ENCODE measurements around the gene SEMA4B.

SEMA4B gene

DNA sequence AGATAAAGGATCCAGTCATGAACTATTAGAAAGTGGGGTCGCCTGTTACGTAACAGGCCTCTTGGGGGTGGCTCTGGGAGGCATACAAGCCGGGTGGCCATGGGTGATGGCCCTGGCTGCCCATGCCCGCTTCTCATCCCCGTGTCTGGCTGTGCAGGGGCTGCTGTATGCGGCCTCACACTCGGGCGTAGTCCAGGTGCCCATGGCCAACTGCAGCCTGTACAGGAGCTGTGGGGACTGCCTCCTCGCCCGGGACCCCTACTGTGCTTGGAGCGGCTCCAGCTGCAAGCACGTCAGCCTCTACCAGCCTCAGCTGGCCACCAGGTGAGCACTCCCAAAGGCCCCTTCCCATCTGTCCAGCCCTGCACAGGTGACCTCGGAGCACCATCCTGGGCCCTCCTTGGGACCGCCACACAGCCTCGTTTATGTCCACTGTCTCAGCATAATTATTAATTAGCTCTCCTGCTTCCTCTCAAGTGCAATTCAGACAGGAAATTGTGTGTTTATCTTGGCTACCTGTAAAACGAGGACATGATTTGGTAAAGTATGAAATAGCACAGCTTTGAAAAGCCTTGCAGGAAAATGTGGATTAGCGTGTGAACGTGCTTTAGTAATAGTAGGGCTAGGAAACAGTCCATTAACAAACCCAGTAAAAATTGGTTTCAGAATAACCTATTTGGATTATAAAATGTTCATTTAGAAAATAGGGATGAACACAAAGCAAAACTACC is 24.5 kb downstream of the SEMA4B start:
- no peak for DNase-seq (ENCODE audit: low read depth in 3 of 3)

DNA sequence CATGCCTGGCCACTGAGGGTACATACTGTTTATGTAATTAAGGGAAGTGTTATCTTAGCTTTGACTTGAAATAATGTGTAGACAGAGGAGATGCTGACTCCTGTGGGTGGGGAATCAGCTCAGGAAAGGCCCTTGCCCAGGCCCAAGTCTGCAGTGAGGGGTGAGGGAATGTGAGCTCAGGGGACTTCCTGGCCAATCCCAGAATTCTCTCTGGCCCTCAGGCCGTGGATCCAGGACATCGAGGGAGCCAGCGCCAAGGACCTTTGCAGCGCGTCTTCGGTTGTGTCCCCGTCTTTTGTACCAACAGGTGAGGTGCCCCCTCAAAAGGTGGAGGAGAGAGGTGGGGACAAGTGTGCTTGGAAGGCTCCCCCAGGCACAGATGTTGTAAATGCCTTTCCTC is 26.2 kb downstream of the SEMA4B start:
- no peak for DNase-seq (ENCODE audit: low read depth in 3 of 3)

DNA sequence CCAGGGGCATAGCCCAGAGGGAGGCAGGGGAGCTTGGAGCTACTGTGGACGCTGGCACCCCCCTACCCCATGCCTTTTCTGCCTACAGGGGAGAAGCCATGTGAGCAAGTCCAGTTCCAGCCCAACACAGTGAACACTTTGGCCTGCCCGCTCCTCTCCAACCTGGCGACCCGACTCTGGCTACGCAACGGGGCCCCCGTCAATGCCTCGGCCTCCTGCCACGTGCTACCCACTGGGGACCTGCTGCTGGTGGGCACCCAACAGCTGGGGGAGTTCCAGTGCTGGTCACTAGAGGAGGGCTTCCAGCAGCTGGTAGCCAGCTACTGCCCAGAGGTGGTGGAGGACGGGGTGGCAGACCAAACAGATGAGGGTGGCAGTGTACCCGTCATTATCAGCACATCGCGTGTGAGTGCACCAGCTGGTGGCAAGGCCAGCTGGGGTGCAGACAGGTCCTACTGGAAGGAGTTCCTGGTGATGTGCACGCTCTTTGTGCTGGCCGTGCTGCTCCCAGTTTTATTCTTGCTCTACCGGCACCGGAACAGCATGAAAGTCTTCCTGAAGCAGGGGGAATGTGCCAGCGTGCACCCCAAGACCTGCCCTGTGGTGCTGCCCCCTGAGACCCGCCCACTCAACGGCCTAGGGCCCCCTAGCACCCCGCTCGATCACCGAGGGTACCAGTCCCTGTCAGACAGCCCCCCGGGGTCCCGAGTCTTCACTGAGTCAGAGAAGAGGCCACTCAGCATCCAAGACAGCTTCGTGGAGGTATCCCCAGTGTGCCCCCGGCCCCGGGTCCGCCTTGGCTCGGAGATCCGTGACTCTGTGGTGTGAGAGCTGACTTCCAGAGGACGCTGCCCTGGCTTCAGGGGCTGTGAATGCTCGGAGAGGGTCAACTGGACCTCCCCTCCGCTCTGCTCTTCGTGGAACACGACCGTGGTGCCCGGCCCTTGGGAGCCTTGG is 27.0 kb downstream of the SEMA4B start:
- DNase-seq (ENCODE audit: low read depth in 3 of 3), result no peak

DNA sequence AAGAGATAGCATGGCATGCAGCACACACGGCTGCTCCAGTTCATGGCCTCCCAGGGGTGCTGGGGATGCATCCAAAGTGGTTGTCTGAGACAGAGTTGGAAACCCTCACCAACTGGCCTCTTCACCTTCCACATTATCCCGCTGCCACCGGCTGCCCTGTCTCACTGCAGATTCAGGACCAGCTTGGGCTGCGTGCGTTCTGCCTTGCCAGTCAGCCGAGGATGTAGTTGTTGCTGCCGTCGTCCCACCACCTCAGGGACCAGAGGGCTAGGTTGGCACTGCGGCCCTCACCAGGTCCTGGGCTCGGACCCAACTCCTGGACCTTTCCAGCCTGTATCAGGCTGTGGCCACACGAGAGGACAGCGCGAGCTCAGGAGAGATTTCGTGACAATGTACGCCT is 27.8 kb downstream of the SEMA4B start:
- DNase-seq (ENCODE audit: low read depth in 3 of 3), result no peak

DNA sequence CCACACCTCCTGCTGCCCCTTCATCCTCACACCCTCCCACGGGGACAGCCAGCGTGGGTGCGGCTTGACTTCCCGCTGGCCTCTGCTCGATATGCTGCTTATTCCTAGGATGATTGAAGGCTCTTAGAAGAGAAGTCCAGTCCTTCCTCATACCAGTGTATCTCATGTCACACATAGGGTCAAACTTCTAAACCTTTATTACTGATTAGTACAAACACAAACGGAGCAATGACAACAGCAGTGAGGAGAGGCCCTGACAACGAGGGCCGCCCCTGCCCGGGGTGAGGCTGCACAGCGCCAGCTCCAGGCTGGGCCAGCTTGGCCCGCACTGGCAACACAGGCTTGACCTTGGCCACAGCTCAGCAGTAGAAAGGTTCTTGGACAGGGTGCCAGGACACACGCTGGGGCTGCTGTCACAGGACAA is 29.0 kb downstream of the SEMA4B start:
- no peak for DNase-seq (ENCODE audit: low read depth in 3 of 3)

DNA sequence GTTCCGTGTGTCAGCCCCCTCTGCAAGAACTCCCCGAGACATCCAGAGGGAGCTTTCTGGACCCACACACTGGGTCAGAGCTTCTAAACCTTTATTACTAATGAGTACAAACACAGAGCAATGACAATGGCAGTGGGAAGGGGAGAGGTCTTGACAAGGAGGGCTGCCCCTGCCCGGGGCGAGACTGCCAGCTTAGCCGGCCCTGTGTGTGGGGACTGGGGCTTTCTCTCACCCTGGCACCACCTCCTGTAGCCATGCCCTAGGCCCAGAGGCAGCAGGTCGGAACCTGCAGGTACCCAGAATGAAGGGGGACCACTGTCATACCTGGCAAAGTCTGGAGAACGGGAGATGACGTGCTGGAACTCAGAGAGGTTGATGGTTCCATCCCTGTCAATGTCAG is 29.5 kb downstream of the SEMA4B start:
- DNase-seq (ENCODE audit: low read depth in 3 of 3), result no peak

DNA sequence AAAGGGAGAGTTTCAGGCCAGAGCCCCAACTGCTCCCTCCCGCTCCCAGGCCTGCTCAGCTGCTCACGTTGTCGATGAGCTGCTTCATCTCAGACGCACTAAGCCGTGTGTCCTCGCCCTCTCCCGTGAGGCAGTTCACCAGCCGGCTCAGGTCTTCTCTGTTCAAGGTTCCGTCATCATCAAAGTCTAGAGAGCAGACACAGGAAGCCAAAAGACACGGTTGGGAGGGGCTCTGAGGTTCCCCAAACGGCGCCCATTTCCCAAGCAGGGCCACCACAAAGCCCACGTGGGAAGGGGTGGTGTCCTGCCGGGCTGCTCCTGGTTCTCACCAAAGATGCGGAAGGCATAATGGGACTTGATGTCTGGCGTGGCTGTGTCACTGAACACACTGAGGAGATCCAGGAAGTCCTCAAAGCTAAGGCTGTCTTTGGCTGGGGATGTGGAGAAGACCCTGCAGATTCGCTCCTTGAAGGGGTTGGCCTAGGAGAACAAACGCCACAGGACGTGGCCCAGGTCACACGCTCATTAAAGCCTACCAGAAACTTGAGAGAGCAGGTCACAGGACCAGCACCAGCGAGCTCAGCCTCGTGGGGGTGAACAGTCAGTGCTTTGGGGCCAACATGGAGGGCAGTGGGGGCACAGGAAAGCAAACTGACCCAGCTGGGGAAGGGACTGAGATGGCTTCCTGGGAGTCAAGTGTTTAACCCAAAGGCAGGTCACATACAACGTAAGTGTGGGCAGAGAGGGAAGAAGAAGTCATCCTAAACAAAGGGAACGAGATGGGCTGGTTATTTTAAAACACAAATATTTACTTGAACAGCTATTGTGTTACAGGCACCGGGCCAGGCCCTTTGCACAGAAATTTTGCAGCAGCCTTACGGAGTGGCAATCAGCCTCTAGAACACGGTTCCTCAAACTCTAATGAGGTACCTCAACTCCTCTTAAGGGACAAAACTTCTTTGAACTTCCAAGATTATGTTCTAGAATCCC is 30.2 kb downstream of the SEMA4B start:
- peak; percentile 37 to 53 (median 47) for DNase-seq (ENCODE audit: low read depth in 3 of 3)

DNA sequence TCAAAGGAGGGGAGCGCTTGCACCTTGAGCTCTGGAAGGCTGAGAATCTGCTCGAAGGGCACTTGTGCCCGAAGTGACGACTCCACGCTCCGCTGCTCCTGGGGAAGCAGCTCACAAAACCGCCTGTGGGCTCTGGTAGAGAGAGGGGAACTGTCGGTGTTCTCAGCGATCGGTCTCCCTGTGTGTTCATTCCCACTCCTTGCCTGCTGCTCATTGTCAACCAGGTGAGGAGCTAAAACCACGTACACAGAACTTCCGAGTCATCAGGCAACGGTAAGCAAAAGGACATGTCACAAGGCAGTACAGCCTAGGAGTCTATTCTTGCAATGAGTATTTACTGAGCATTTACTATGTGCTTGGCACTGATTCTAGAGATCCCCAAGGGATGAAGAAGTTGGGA is 31.1 kb downstream of the SEMA4B start:
- DNase-seq (ENCODE audit: low read depth in 3 of 3), result peak in 1 of 3 donors; percentile 12

DNA sequence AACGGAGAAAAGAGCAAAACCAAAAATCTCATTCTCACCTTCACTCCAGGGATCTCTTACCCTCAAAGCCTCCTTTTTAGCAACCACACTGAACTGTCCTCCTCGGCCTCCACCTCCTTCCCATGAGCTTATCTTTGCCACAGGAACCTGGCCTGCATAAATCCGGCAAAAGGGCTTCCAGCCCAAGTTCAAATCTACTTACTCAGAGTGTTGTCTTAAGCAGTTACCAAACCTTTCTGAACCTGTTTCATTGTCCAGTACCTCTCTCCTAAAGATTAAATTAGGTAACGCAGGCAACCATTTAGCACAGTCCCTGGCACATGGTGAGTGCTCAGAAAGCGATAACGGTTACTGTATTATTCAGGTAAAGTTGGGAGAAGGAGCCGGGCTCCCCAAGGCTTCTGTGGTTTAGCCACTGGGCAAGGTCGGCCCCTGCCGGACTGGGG is 31.8 kb downstream of the SEMA4B start:
- no peak for DNase-seq (ENCODE audit: low read depth in 3 of 3)

DNA sequence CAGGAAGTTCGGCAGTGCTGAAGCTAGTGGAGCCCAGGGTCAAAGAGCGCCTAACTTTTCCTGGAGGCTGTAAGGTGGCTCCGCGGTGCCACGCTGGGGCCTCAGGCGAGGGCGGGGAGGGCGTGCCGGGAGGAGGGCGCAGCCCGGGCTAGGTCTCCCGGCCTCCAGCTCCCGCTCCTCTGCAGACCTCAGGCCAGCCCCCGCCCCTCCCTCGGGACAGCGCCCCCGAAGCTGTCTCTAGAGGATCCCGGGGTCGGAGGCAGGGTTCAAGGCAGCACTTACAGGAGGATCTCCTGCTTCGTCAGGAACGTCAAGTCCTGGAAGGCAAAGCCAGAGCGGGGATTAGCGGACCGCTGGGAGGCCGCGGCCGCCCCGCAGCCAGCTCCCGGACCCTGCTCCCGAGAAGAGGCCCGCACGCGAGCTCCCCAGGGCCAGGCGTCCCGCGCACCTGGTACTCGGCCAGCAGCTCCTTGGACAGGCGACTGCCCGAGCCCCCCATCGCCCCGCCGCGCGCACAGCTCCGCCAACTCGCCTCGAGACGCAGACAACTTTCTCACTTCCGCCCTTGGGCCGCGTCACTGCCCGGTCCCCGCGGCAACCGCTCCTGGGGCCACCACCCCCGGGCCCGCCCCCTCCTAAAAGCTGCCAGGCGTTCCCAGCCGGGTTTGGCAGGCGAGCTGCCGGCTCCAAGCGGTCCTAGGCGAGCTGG is 32.4 kb downstream of the SEMA4B start, which contains the start of gene CIB1:
Gene CIB1, minus strand, starts transcription at position 555 of the 709 bp plus-strand sequence. Its CDS starts 56 bp downstream, at position 499.
- peak; percentile 93 to 97 (median 96) for DNase-seq (ENCODE audit: low read depth in 3 of 3)

DNA sequence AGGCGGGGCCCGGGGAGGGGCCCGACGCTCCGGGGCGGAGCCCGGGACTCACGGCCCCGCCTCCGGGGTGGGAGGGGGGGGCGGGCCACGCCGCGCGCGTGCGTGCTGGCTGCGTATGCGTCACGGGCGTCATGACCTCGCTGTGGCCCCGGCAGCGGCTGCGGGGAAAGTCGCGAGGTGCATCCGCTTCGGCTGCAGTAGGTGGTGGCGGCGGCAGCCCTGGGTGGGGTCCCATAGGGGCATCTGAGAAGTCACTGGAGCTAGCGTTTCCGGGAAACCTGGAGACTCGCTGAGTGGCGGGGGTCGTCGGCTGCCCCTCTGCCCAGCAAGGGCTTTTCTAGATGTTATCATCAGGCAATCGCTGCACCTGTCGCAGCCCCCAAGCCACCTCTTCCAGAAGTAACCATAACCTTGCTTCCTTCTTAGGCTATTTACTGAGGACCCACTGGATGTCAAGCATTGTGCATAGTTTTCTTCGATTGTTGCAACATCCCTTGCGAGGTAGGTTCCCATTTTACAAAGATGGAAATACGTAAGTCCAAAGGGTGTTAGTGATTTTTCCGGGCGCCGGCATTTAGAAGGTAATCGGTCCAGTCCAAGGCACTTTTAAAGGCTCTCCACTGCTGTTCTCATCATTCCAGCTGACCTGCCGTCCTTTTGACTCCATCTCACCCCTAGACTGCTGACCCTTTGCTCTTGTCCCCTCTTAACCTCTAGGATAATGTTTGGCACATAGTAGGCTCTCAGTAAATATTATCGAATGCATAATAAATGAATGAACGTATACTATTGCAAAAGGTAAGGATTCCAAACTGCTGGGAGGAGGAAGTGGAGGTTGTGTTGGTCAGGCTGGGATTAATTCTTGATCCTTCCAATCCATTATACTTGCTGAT is 33.2 kb downstream of the SEMA4B start, which contains the start of gene GDPGP1:
Gene GDPGP1, plus strand, starts transcription at position 114 of the 893 bp plus-strand sequence. CDS start 6,700 bp downstream, outside the sequence.
- no peak for DNase-seq (ENCODE audit: low read depth in 3 of 3)

DNA sequence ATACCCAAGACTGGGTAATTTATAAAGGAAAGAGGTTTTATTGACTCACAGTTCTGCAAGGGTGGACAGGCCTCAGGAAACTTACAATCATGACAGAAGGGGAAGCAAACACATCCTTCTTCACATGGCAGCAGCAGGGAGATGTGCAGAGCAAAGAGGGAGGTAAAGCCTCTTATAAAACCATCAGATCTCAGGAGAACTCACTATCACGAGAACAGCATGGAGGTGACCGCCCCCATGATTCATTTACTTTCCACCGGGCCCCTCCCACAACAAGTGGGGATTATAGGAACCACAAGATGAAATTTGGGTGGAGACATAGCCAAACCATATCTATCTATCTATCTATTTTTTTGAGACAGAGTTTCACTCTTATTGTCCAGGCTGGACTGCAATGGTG is 38.2 kb downstream of the SEMA4B start:
- DNase-seq (ENCODE audit: low read depth in 3 of 3), result no peak

DNA sequence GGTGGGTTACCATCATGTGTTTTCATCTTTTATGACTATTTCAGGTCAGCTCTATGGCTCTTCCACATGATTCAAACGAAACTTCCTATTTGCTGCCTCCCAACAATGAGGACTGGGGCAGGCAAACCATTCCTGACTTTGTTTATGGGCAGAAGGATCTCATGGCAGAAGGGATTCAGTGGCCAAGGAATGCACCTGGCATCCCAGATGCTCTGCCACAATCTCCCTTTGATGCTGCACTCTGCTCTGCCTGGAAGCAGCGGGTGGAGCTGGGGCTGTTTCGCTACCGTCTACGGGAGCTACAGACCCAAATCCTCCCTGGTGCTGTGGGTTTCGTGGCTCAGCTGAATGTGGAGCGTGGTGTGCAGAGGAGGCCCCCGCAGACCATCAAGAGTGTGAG is 39.7 kb downstream of the SEMA4B start:
- no peak for DNase-seq (ENCODE audit: low read depth in 3 of 3)

DNA sequence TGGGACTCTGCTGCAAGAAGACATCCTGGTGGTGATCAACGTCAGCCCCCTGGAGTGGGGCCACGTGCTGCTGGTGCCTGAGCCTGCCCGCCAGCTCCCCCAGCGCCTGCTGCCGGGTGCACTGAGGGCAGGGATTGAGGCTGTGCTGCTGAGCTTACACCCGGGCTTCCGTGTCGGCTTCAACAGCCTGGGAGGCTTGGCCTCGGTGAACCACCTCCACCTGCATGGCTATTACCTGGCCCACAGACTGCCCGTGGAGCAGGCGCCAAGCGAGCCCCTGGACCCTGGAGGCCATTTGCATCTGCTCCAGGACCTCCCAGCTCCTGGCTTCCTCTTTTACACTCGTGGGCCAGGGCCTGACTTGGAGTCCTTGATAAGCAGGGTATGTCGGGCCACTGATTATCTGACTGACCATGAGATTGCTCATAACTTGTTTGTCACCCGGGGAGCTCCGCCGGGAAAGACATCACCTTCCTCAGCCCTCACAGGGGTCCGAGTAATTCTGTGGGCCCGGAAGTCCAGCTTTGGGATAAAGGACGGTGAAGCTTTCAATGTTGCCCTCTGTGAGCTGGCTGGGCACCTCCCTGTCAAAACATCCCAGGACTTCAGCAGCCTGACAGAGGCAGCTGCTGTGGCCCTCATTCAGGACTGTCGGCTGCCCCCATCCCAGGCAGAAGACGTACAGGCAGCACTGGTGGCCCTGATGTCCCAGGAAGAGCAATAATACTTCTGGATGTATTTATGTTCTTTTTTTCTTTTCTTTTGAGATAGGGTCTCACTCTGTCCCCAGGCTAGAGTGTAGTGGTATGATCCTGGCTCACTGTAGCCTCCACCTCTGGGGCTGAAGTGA is 40.4 kb downstream of the SEMA4B start:
- DNase-seq (ENCODE audit: low read depth in 3 of 3), result no peak

DNA sequence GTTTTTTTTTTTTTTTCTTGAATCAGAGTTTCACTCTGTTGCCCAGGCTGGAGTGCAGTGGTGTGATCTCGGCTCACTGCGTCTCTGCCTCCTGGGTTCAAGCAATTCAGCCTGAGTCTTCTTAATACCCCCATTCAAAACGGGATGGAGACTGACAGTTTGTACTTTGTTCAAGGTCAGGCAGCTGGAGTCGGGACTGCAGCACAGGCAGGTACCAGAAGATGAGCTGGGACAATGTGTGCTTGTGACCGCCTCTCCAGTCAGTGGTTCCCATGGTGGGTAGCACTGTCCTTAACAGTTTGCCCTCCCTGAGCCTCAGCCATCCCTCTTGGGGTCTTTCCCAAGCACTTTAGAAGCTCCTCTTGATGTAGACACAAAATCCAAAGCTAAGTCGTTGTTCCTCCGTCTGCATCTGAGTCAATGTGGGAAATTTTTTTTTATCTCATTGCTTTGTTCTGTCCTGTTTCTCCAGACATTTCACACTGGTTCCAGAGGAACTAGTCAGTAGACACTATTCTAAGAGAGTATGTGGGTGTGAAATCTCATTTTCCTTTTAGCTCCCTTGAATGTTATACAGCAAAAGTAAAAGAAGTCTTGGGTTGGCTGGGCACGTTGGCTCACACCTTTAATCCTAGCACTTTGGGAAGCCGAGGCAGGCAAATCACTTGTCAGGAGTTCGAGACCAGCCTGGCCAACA is 43.0 kb downstream of the SEMA4B start:
- no peak for DNase-seq (ENCODE audit: low read depth in 3 of 3)

DNA sequence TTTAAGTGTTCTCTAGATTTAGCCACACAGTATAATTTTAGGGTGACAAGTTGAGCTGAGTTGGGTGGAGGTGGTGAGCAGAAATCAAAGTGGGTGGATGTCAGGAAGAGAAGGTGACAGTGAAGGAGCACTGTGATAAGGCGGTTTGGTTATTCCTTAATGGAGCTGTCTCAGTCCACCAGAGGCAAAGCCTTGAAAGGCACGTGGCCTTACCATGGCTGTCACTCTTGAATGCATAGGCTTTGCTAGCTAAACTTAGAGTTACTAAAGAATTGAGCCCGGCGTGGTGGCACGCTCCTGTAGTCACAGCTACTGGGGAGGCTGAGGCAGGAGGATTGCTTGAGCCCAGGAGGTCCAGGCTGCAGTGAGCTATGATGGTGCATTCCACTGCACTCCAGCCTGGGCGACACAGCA is 47.7 kb downstream of the SEMA4B start:
- DNase-seq (ENCODE audit: low read depth in 3 of 3), result no peak

DNA sequence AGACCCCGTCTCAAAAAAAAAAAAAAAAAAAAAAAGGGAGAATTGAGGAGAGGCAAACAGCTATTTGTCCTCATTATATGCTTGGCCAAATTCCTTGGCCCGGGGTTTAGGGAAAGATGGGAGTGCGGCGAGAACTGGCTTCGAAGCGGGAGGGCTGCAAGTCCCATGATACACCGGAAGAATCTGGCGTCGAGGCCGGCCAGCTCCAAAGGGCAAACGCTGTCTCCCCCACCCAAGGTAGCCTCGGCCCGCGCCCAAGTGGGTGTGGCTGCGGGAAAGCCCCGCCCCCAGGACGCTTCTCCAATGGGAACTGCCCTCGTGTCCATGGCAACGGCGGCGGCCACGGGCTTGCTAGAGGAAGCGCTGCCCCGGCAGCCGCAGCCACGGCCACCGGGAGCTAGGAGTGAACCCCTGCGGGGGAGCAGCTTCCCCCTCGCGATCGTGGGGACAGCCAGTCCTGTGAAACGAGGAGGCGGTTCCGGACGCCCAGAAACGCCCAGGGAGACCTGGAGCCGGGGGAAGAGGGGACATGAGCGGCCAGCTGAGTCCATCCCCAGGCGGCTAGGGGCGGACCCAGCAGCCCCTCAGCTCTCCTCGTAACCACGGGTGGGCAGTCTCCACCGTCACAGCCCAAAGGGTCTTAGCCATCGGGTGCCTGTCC is 48.2 kb downstream of the SEMA4B start, which contains the start of gene TTLL13:
Gene TTLL13, plus strand, starts transcription at position 354 of the 661 bp plus-strand sequence. CDS start 1,075 bp downstream, outside the sequence.
- DNase-seq (ENCODE audit: low read depth in 3 of 3), result peak; percentile 70 to 72 (median 70)

All from stimulated activated CD4-positive, alpha-beta T cell treated with anti-CD3 and anti-CD28 coated beads, TNF-alpha, amount 100 ng/mL, for 48 hours (primary cell).